ENCODE results near the gene POFUT2.
A peak's percentile ranks its signal among the peaks of the same experiment; 100 is the strongest.

The POFUT2 gene

GRCh38 chr21:45248301-45248892, 39.3 kb downstream of the POFUT2 start:
- DNase-seq (ENCODE audit: low read depth): no peak

- DNase-seq (ENCODE audit: low read depth): no peak
Observed at GRCh38 chr21:45246386-45247320, 41.0 kb downstream of the POFUT2 start.

- no peak for DNase-seq (ENCODE audit: low read depth)
Observed at GRCh38 chr21:45244799-45245340, 42.8 kb downstream of the POFUT2 start.

GRCh38 chr21:45243603-45244002, 44.1 kb downstream of the POFUT2 start:
- DNase-seq (ENCODE audit: low read depth): no peak

- DNase-seq (ENCODE audit: low read depth): no peak
Observed at GRCh38 chr21:45241357-45241756, 46.3 kb downstream of the POFUT2 start.

GRCh38 chr21:45237401-45237800, 50.3 kb downstream of the POFUT2 start:
- no peak for DNase-seq (ENCODE audit: low read depth)

- DNase-seq (ENCODE audit: low read depth): no peak
Observed at GRCh38 chr21:45236481-45236880, 51.2 kb downstream of the POFUT2 start.

- no peak for DNase-seq (ENCODE audit: low read depth)
Observed at GRCh38 chr21:45235488-45235887, 52.2 kb downstream of the POFUT2 start.

GRCh38 chr21:45234965-45235364, 52.7 kb downstream of the POFUT2 start:
- DNase-seq (ENCODE audit: low read depth): no peak

- DNase-seq (ENCODE audit: low read depth): no peak
Observed at GRCh38 chr21:45234127-45234526, 53.6 kb downstream of the POFUT2 start.

GRCh38 chr21:45231705-45232104, 56.0 kb downstream of the POFUT2 start:
- DNase-seq (ENCODE audit: low read depth): no peak

GRCh38 chr21:45228656-45229240, 58.9 kb downstream of the POFUT2 start:
- DNase-seq (ENCODE audit: low read depth): no peak

- DNase-seq (ENCODE audit: low read depth): peak; percentile 75
Observed at GRCh38 chr21:45228171-45228641, 59.5 kb downstream of the POFUT2 start.

- no peak for DNase-seq (ENCODE audit: low read depth)
Observed at GRCh38 chr21:45227735-45228134, 60.0 kb downstream of the POFUT2 start.

GRCh38 chr21:45226540-45227326, 61.0 kb downstream of the POFUT2 start:
- DNase-seq (ENCODE audit: low read depth): no peak

GRCh38 chr21:45225741-45226327, 61.9 kb downstream of the POFUT2 start:
- DNase-seq (ENCODE audit: low read depth): no peak

GRCh38 chr21:45225041-45225740, 62.5 kb downstream of the POFUT2 start:
- no peak for DNase-seq (ENCODE audit: low read depth)

GRCh38 chr21:45224189-45224938, 63.3 kb downstream of the POFUT2 start:
- no peak for DNase-seq (ENCODE audit: low read depth)

GRCh38 chr21:45223236-45224185, 64.2 kb downstream of the POFUT2 start:
- no peak for DNase-seq (ENCODE audit: low read depth)

All from activated T-cell treated with anti-CD3 and anti-CD28 coated beads for 48 hours (primary cell).